Dedifferentiated amniotic fluid mesenchymal stem cell (primary cell): ENCODE results near the gene COL27A1.

Source experiments
- DNase-seq: peaks from one replicate; pipeline ENCODE4 v3.0.0-alpha.2; 2016; ENCODE audit errors: extremely low spot score

Gene COL27A1

DNA sequence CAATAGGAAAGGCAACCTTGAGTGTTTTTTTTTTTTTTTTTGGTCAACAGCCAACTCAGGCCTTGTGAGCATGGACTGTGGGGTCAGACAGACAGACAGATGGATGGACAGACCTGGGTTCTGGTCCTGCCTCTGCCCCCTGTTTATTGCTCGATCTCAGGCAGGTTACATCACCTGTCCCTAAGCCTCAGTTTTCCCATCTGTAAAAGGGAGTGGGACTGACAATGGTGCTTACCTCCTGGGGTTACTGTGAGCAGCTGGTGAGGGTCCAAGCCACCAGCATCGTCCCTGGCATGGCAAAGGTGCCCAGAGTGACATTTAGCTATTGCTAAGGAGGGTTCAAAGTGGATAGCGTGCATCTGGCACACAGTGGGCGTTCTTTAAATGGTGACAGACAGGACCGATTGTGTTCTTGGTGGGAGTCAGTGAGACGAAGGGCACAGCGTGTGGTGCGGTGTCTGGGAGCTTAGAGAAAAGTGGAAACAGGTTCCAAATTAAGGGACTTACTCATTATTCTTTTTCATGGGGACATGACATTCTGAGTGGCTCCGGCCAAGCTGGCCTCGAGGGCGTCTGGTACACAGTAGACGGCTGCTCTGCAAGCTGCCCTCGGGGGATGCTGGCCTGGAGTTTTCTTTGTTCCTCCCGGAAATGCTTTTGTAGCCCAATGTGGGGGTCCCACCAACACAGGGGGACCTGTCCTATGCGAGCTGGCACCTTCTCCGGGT lies 72.1 kb downstream of the COL27A1 start:
- DNase-seq = no peak

DNA sequence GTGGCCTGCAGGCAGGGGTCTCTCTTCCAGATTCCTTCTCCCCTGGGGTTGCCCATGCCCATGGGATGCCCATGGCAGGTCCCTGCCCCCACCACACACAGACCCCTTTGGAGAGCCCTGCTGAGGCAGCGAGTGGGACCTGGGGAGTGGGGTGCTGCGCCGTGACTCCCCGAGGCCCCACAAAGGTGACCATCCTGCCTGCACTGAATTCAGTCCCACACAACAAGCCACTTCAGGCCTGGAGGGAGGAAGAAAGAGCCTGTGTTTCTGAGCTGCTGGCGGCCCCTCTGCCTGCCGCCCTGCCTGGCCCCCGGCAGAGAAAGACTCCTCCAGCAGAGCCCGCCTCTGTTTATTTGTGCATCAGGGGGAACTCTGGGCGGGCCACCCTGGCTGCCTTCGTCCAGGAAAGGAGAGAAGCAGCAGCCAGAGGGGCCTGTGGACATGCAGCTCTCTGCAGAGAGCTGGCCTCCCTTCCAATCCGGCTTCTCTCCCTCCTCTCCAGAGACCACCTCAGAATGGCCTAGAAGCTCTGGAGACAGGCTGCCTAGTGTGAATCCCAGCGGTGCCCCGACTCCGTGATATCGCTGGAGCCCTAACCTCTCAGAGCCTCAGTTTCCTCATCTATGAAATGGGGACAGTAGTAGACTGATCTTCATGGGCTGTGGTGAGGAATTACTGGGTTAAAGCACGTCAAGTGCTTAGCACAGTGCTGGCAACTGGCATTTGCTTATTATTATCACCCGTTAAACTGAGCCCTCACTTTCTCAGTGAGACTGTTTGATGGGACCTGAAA lies 72.9 kb downstream of the COL27A1 start:
- DNase-seq = no peak

DNA sequence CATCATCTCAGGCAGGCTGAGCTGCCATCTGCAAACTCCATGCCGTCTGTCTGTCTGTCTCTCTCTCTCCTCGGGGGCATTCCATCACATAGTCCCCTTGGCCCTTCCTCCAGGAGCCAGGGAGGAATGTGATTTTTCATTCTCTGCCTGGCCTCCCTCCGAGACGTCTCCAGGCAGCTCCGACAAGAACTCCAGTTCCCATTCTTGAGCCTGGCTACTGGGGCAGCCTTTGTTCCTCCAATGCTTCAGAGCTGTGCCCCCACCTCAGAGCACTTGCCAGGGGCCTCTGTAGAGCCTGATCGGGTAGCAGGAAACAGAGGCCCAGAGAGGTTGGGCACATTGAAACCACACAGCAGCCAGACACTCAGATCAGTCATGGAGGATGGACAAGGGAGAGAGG lies 74.0 kb downstream of the COL27A1 start:
- no peak for DNase-seq

DNA sequence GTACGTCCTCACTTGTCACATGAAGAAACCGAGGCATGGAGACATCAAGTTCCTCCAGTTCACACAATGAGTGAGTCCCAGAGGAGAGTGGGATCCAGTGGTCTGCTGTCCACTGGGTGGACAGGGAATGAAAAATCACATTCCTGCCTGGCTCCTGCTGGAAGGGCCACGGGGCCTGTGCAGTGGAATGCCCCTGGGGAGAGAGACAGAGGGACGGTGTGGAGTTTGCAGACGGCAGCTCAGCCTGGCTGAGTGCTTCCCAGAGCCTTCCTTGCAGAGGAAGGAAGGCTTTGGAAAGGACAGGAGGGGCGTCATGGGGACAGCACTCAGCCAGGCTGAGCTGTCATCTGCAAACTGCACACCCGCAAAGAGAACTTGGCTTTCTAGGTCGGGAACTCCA lies 74.7 kb downstream of the COL27A1 start:
- DNase-seq = no peak

DNA sequence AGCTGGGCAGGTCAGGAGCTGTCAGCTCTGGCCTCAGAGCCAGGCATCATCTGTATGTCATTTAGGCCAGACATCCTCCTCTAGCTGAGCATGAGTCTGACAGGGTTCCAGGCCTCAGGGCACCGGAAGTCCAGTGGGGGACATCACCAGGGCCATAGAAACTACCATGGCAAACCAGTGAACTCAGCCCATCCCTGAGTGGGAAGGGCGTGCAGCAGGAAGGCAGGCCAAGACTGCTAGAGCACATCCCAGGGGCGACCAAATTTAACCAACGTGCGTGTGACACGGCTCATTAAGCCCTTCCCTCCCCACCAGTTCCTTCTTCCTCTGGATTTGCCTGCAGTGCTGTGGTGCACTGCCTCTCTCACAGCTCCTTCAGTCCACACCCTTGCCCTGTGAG lies 75.9 kb downstream of the COL27A1 start:
- no peak for DNase-seq

DNA sequence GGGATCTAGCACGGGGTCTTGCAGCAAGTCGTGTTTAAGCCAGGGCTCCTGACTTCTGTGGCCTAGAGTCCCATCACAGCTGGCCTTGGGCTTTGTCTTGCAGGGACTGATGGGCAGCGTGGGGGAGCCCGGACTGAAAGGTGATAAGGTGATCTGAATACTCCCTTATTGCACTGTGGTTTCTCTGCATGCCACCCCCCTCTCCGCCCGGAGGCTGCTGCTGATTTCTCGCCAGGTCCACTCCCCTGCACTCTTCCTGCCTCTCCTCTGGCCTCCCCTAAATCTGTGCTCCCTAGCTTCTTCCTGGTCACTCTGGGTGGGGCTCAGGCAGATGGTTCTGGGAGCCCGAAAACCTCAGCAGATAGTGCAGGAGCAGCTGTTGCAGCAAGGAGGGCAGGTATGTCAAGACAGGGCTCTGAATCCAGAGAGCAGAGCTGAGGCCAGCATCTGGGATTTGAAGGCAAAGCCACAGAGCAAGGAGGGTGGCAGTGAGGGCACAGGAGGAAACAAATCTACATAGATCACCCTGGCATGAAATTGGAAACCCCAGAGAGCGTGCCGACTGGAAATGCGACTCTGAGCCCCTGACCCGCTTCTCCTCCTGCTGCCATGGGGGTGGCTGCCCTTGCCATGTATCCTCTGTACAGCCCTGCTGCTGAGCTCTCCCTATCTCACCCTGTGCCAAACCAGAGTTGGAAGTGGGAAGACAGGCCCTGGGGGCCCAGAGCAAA lies 76.5 kb downstream of the COL27A1 start:
- DNase-seq = no peak

DNA sequence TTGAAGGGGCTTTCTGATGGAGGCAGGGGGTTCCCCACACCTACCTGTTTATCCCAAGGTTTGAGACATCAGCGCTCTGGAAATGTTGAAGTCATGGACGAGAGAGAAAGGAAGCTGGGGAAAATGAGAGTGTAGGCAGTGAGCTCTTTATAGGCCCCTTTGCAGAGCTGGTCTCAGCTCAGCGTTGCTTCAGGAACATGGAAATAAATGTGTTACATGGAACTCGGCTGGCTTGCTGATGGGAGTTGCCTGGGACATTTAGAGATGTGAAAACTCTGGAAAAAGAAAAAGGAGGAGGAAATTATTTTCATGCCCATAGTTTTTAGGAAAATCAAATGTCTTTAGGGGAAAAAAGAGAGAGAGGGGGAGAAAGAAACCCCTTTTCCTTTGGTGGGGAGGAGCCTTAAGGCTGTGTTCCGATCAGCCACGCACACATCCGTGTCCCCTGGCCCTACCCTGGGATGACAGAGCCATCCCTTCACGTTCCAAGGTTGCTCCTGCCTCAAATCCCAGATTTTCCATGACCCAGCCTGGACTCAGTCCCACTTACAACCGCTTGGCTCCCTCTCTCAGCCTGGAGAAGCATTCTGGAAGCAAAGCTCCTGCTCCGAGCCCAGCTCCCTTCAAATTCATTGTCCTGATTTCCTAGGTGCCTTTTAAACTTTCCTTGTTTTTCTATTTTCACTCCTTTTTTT lies 78.3 kb downstream of the COL27A1 start:
- no peak for DNase-seq

DNA sequence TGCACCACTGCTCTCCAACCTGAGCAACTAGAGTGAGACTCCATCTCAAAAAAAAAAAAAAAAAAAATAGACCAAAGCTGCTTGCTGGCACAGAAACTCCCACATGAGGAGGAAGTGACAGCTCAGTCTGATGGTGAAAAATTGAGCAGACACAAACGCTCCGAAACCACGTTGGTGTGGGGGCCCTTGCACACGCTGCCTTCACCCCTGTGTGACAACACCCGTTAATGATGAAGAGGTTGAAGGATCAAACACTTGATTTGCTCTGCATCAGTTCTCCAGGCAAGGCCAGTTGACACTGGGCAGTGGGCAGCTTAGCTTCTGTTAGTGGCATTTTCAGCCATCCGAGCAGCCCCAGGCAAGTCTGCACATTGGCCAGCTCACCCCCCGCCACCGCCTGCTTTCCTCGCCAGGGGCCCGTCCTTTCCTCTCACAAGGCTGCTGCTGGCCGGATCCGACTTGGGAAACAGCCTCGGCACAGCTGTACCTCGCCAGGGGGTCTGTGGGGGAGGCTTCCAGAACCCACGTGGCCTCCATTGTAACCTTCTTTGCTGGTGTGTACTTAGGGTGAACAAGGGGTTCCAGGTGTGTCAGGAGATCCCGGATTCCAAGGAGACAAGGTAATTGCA lies 79.8 kb downstream of the COL27A1 start:
- DNase-seq = no peak

DNA sequence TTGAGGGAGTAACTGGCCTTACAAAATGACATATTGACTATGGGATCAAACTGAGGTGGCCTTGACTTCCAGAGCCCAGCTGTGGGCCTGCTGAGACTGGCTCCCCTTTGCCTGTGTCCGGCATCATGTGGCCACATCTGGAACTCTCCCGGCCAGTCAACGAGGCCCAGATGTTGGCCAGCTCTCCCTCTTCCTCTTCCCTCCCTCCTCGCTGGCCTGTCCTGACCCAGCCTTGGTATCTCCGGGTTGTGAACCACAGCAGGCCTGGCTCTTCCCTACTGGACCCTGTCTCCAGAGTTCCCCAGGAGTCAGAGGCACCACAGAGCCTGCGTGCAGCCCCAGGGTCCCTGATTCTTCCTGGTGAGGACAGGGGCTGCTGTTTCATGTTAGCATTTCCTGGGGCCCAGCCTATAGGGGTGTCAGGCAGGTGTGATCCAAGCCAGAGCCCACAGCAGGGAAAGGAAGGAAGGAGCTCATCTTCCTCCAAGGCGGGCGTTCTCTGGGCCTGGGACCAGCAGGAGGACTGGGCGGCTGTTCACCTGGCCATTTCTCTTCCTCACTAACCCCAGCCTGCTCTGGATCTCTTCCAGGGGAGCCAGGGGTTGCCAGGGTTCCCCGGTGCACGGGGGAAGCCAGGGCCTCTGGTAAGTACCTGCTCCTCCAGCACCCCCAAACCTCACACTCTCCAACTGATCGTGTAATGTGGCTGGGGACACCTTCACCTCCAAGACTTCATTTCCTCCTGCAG lies 81.2 kb downstream of the COL27A1 start:
- no peak for DNase-seq

DNA sequence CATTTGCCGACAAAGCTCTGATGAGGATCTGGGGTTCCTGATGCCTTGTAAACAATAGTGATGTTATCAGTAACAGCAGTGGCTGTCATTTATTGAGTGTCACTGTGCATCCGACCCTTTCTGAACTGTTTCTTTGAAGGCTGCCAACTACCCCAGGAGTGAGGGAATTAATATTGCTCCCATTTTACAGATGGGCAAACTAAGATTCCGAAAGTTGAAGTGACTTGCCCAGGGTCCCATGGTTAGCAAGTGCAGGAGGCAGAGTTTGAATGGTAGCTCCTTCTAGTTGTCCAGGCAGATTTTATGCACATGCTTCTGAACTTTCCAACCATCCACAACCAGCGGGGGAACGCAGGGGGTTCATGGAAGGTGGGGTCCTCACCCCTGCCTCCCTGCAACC lies 81.9 kb downstream of the COL27A1 start:
- no peak for DNase-seq

DNA sequence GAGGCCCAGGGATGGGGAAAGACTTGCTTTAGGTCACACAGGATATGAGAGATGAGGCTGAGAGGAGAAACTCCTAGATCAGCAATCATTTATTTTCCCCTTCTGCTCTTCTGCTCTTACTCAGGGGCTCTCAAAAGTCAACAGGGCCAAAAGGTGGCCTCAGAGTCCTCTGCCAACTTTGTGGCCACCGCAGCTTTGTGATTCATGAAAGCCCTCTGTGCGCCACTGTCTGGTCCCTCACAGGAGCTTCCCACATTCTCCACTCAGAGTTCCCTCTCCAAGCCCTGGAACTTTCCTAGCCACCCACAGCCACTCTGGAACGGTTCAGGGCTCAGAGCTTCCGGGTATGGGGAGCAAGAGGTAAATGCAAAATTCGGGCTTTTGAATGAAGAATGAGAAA lies 82.4 kb downstream of the COL27A1 start:
- DNase-seq = no peak

DNA sequence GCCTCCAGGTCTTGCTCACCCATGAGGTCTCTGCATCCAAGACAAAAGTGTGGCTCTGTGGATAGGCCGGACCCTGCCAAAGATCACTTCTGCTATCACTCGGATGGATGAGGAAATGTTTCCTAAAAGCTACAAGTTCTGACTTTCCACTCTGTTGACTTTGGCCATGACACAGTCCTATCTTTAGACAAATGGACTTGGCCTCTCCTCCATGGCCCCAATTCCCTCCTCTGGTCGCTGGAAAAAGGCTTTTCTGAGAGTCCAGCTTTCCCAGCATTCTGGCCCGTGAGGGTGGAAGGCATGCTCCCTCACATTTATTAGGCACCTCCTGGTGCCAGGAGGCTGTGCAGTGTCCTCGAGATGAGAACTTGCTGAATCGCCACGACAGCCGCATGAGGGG lies 83.1 kb downstream of the COL27A1 start:
- no peak for DNase-seq

DNA sequence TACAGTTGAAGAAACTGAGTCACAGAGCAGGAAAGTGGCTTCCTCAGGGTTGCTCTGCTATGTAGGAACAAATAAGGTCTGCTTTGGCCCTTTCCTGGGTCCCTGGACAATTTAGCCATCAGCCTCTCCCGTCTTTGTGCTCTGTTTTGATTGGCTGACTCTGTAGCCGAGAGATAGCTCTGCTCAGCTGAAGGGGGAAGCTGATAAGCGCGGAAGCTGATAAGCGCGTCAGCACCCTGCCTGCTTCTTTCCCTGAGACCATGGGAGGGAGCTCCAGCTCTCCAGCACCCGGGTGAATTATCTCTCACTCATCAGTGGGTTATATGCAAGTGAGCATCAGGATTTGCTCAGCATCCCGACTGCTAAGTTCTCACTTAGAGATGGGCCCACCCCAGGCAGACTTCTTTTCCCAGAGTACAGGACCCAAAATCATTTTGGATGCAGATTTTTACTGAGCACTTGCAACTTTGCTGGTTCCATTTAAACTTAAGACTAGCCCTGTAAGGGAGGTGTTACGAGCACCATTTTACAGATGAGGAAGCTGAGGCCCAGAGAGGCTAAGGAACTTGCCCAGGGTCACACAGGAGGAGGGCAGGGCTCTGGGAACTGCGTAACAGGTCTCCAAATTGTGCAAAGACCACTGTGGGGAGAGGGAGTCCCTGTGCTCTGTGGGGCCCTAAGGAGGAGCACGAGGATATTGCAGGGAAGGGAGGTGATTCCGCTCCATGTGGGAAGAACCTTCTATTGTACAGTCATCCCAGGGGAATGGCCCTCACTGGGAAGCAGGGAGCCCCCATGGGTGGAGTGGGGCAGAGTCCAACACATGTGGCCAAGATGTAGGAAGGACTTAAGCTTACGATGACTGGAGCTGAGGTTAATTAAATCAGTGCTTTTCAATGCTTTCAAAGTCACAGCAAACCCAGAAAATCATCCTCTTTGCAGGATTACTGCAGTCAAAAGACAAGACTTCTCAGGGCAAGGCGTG lies 83.8 kb downstream of the COL27A1 start:
- no peak for DNase-seq

DNA sequence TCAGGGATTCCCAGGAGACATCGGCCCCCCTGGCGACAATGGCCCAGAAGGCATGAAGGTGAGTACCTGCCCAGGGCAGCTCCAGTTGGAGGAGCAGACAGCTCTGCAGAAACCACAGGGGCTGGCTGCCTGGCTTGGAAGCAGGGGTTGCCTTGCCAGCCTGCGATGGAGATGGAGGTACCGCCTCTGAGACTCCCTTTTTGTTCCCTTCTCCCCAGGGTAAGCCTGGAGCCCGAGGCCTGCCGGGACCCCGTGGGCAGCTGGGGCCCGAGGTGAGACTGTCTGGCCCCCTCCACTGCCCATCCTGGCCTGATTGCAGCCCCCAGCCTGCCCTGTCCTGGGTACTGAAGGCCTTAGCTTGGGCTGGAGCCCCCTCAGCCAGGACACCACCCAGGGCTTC lies 84.9 kb downstream of the COL27A1 start:
- no peak for DNase-seq

DNA sequence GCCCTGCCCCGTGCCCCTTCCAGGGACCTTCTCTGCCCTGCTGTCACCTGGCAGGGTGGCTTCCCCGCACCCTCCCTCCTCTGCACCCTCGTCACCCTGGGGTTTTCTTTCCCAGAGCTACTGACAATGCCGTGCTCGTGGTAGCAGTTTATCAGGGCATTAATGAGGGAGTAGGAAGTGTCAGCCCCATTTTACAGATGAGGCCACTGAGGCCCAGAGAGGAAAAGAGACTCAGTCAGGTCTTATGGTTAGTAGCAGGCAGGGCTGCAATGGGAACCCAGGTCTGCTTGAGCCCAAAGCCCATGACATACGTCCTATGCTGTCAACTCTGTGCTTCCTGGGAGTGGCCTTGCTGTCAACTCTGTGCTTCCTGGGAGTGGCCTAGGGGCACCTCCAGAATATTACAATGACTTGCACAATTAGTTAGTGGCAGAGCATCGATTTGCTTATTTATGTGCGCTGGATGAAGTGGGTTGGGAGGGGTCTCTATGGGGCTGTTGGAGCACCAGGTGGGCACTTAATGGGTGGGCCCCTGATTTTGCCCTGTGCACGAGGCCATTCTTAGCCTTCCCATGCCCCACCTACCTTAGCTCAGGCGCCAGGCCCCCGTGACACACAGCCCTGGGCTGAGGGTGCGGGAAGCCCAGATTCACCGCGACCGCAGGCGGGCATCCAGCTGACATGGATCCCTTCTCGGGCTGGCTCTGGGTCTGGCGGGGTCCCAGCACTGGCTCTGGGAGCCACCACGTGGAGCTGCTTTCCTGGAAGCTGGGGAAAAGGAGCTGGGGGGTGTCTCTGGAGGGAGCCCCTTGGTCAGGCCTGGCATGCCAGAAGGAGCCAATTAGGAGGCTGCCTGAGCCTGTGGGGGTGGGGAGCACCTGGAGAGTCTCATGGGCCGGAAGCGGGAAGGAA lies 85.6 kb downstream of the COL27A1 start:
- no peak for DNase-seq

DNA sequence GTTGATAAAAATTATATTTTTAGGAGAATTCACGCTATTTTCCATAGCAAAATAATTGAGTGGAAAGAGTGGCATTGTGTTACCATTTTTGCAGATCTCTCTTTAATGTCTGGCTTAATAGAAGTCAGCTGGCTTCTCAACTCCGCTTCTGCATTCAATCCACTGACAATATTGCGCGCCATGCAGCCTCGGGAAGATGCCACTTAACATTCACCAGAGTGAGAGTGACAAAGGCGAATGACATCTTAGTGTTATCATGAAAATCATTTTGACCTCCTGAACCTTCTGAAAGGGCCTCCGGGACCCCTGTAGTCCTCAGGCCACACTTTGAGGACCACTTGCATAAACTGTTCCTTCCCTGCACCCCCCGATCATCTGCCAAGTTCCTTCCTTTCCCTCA lies 87.5 kb downstream of the COL27A1 start:
- no peak for DNase-seq

DNA sequence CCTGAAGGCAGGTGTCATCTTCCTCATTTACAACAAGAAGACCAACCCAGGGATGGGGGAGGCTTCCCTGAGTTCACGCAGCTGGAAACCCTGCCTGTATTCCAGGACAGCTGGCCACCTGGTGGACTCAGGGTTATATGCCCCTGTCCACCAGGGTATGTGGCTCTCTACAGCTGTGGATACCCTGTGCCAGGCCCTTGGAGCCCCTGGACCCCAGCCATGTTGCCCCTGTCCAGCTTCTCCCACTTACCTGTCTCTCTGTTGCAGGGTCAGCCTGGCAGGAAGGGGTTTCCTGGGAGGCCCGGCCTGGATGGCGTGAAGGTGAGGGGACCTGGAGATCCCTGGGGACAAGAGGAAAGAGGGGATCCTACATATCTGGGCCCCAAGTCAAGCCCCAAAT lies 87.9 kb downstream of the COL27A1 start:
- DNase-seq = no peak

DNA sequence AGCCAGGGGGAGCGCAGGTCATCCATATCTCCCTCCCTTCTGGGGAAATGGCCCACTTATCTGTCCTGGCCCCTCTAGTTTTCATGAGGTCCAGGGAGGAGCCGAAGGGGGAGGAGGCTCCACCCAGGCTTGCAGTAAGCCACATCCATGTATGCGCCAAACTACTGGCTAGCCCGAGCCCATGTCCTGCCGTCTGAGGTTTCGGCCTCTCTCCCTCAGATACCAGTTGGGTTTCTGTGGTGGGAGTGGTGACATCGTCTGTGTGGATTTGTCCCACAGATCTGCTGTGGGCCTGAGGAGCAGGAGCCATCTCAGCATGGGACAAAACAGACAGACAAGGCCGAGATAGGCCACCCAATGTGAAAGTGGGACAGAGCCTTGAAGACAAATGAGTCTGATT lies 89.2 kb downstream of the COL27A1 start:
- DNase-seq = no peak

DNA sequence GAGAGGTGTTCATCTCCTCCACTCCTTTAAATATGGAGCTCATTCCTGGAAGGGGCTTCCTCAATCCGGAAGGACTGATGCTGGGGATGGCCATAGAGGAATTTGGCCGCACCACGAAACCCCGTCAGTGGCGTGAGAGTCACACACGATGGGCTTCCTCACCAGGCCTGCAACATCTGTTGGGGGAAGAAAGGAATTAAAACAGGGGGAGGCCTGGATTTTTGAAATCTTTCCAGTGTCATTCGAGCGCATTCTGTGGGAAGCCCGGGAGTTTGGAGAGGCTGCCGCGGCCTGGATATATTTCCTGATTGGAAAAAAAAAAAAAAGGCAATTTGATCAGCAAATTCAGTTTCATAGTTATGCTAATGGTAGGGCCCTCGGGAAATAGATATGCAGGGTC lies 91.2 kb downstream of the COL27A1 start:
- DNase-seq = no peak
